Neutrophil (primary cell): Measurements from ENCODE around the gene TSPAN19.

Experiments used
- H3K27ac ChIP-seq: fragments of 200-600 bp; sonication (generic); 2 replicates; pipeline ENCODE4 v1.5.1; 2016; ENCODE audit warnings: mild to moderate bottlenecking, moderate library complexity
- H3K27me3 ChIP-seq: fragments of 200-600 bp; sonication (generic); 2 replicates; pipeline ENCODE4 v1.6.0; 2016; ENCODE audit warnings: mild to moderate bottlenecking
- H3K36me3 ChIP-seq: fragments of 200-600 bp; sonication (generic); 2 replicates; pipeline ENCODE4 v1.5.1; 2017
- H3K4me1 ChIP-seq, 2 experiments: fragments of 200-600 bp in 1 of 2; sonication (generic) in 1 of 2; 1 replicate in 1 of 2; 2 replicates in 1 of 2; pipeline versions ENCODE4 v1.5.1 to v1.6.1; 2013 to 2016; ENCODE audit warnings: low read depth in 1 of 2, low read length in 1 of 2, mild to moderate bottlenecking in 1 of 2, moderate library complexity in 1 of 2; ENCODE audit not compliant: control insufficient read depth in 1 of 2, insufficient read depth in 1 of 2
- H3K4me3 ChIP-seq, 2 experiments: fragments of 200-600 bp in 1 of 2; sonication (generic) in 1 of 2; 1 replicate in 1 of 2; 2 replicates in 1 of 2; pipeline ENCODE4 v1.5.1; 2013 to 2016; ENCODE audit warnings: low read depth in 1 of 2, low read length in 1 of 2, mild to moderate bottlenecking in 1 of 2, moderate library complexity in 1 of 2
- H3K9me3 ChIP-seq: fragments of 200-600 bp; sonication (generic); 2 replicates; pipeline ENCODE4 v1.5.1; 2016
- CTCF ChIP-seq: fragments of 200-600 bp; sonication (generic); IDR thresholded peaks from 2 replicates; pipeline ENCODE4 v1.5.1; 2016; ENCODE audit warnings: antibody characterized with exemption

TSPAN19 gene

GRCh38 chr12:85060916-85061315 is 24.8 kb upstream of the TSPAN19 start:
- Histone ChIP-seq H3K4me3 (no peak overlapping the region), H3K27ac (no peak overlapping the region), H3K36me3 (no peaks in the 10 kb centered on the region), H3K27me3 (no peaks in the 10 kb centered on the region), H3K4me1 (no peaks in the 10 kb centered on the region), H3K9me3 (no peaks in the 10 kb centered on the region)
- no peak for TF ChIP-seq CTCF

DNA sequence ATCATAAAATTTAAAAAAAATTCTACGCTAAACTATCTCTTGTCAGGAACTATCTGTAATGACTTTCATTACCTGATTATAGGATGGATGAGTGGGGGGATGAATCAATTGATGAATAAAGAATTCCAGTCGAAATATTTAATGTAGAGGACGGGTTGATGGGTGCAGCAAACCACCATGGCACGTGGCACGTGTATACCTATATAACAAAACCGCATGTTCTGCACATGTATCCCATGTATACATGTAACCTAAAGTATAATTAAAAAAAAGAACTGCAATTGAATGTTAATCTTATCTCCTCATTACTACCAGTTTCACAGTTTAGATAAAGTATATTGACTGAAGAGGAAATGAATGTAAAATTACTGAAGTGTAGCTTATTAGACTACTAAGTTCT is 23.5 kb upstream of the TSPAN19 start:
- H3K4me1 ChIP-seq, result no peaks in the 10 kb centered on the region
- no peak overlapping the region for H3K4me3 ChIP-seq
- H3K27me3 ChIP-seq, result no peaks in the 10 kb centered on the region
- no peaks in the 10 kb centered on the region for H3K9me3 ChIP-seq
- no peak overlapping the region for H3K27ac ChIP-seq
- TF ChIP-seq CTCF, result no peak
- H3K36me3 ChIP-seq, result no peaks in the 10 kb centered on the region

- Histone ChIP-seq H3K36me3 (no peaks in the 10 kb centered on the region), H3K4me1 (no peaks in the 10 kb centered on the region)
- no peak for TF ChIP-seq CTCF
Measured at GRCh38 chr12:85058339-85058738, 22.3 kb upstream of the TSPAN19 start.

GRCh38 chr12:85057370-85057963 is 21.4 kb upstream of the TSPAN19 start:
- no peak for TF ChIP-seq CTCF
- no peak overlapping the region for H3K4me3 ChIP-seq
- H3K27me3 ChIP-seq, result no peaks in the 10 kb centered on the region
- no peak overlapping the region for H3K27ac ChIP-seq
- no peaks in the 10 kb centered on the region for H3K9me3 ChIP-seq
- no peaks in the 10 kb centered on the region for H3K36me3 ChIP-seq
- no peaks in the 10 kb centered on the region for H3K4me1 ChIP-seq

More at GRCh38 chr12:85058339-85058738, 22.3 kb upstream of the TSPAN19 start:
- no peak overlapping the region for H3K4me3 ChIP-seq
- no peak overlapping the region for H3K27ac ChIP-seq
- no peaks in the 10 kb centered on the region for H3K9me3 ChIP-seq
- no peaks in the 10 kb centered on the region for H3K27me3 ChIP-seq

GRCh38 chr12:85043829-85044228 is 7.8 kb upstream of the TSPAN19 start:
- Histone ChIP-seq H3K27me3 (no peaks in the 10 kb centered on the region), H3K36me3 (no peaks in the 10 kb centered on the region), H3K27ac (no peak overlapping the region), H3K9me3 (no peaks in the 10 kb centered on the region), H3K4me3 (no peak overlapping the region), H3K4me1 (no peaks in the 10 kb centered on the region)
- TF ChIP-seq CTCF, result no peak

DNA sequence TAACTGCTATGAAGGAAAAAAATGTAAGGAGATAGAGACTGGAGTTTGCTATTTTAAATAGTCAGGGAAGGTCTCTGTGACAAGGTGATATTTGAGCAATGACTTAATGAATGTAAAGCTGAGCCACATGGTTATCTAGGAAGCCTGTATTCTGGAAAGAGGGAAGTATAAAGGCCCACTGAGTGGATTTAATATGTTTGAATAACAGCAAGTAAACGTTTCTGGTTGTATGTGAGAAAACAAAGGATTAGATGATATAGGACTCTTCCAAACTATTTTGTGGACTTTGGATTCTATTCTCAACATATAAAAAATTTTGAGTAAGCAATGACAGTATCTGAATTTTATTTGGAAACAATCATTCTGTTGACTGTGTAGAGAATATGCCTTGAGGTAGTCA is 5.3 kb upstream of the TSPAN19 start:
- no peak for TF ChIP-seq CTCF
- no peak overlapping the region for H3K4me3 ChIP-seq
- H3K9me3 ChIP-seq, result no peaks in the 10 kb centered on the region
- no peak overlapping the region for H3K27ac ChIP-seq
- H3K27me3 ChIP-seq, result peaks cover 14% of the 10 kb centered on the region
- no peaks in the 10 kb centered on the region for H3K36me3 ChIP-seq
- H3K4me1 ChIP-seq, result no peaks in the 10 kb centered on the region
